HepG2 (cell line): ENCODE measurements around the gene RCOR1. TPM values are rescaled to one million over a fixed set of nuclear protein-coding genes. Genes with fewer than 3 reads are reported as not detected.

ENCODE experiments used
- FOXA3 ChIP-seq: IDR thresholded peaks from 2 replicates; pipeline ENCODE4 v1.6.1; 2016; ENCODE audit warnings: missing genetic modification reagents, missing compliant biosample characterization
- KDM2A ChIP-seq: sonication (generic); formaldehyde crosslinking; IDR thresholded peaks from 2 replicates; pipeline ENCODE4 v1.4.0; 2020; ENCODE audit warnings: low read depth, missing genetic modification reagents, borderline replicate concordance
- MAZ ChIP-seq, 2 experiments: sonication (generic) in 1 of 2; formaldehyde crosslinking in 1 of 2; IDR thresholded peaks; 2 replicates each; pipeline versions ENCODE4 v1.5.0 to v1.6.1; 2012 to 2020; ENCODE audit warnings: low read depth in 2 of 2, mild to moderate bottlenecking in 2 of 2, borderline replicate concordance in 1 of 2, improper control_type of control experiment in 1 of 2, low read length in 1 of 2, missing genetic modification reagents in 1 of 2, moderate library complexity in 1 of 2
- MEIS2 ChIP-seq: sonication (generic); formaldehyde crosslinking; IDR thresholded peaks from 2 replicates; pipeline ENCODE4 v1.9.0; 2021; ENCODE audit warnings: mild to moderate bottlenecking, missing genetic modification reagents
- RBM39 ChIP-seq: fragments of 200-400 bp; formaldehyde crosslinking; IDR thresholded peaks from one replicate; pipeline ENCODE4 v1.6.1; 2018; ENCODE audit warnings: antibody characterized with exemption, mild to moderate bottlenecking, low read depth, low read length; ENCODE audit not compliant: poor library complexity, severe bottlenecking
- SP5 ChIP-seq: IDR thresholded peaks from 2 replicates; pipeline ENCODE4 v1.6.1; 2016; ENCODE audit warnings: low read depth, borderline replicate concordance
- SRSF1 ChIP-seq: fragments of 200-400 bp; formaldehyde crosslinking; optimal IDR thresholded peaks from 2 replicates; pipeline ENCODE3; 2017; ENCODE audit warnings: mild to moderate bottlenecking, low read depth, low read length, moderate library complexity
- ZFAT ChIP-seq: sonication (generic); formaldehyde crosslinking; conservative IDR thresholded peaks from 2 replicates; pipeline ENCODE4 v1.8.1; 2023; ENCODE audit warnings: missing genetic modification reagents, inconsistent platforms
- ZFP36L2 ChIP-seq: sonication (generic); formaldehyde crosslinking; IDR thresholded peaks from 2 replicates; pipeline ENCODE4 v1.4.0; 2020; ENCODE audit warnings: missing genetic modification reagents
- ZFYVE20 ChIP-seq: sonication (generic); formaldehyde crosslinking; IDR thresholded peaks from 2 replicates; pipeline ENCODE4 v1.8.0; 2023; ENCODE audit warnings: low read depth, mild to moderate bottlenecking, moderate library complexity, missing genetic modification reagents, borderline replicate concordance
- ZNF614 ChIP-seq: IDR thresholded peaks from 2 replicates; pipeline ENCODE4 v1.6.1; 2018; ENCODE audit warnings: missing biosample characterization, missing genetic modification reagents, inconsistent platforms, borderline replicate concordance
- ZNF766 ChIP-seq: sonication (generic); formaldehyde crosslinking; IDR thresholded peaks from 2 replicates; pipeline ENCODE4 v1.5.0; 2020; ENCODE audit warnings: missing genetic modification reagents, borderline replicate concordance
- ZSCAN21 ChIP-seq: sonication (generic); formaldehyde crosslinking; IDR thresholded peaks from 2 replicates; pipeline ENCODE4 v1.8.0; 2022; ENCODE audit warnings: mild to moderate bottlenecking, missing genetic modification reagents, moderate library complexity, borderline replicate concordance
- polyA plus RNA-seq, 8 experiments: library from polyadenylated mRNA; depleted of rRNA in 3 of 8; stranded (reverse) in 7 of 8; unstranded in 1 of 8; fragments of >200 nt; fragmentation: Illumina TruSeq in 4 of 8; extraction: Trizol in 4 of 8; gene quantifications; 2 replicates each; pipeline versions ENCODE4 v1.2.1 to v1.2.3, GENCODE V29; 2011 to 2016; ENCODE audit warnings: low read depth in 4 of 8, missing spikeins in 1 of 8, mixed read lengths in 1 of 8; ENCODE audit not compliant: insufficient read depth in 1 of 8
- total RNA-seq, 5 experiments: library from RNA; depleted of rRNA; stranded (reverse); fragments of >200 nt; fragmentation: Illumina TruSeq; extraction: Trizol; gene quantifications; 2 replicates each; pipeline ENCODE4 v1.2.3, GENCODE V29; 2016; ENCODE audit warnings: low read depth in 1 of 5
- TF ChIP-seq, protein P1 (sequence below): sonication (generic); formaldehyde crosslinking; IDR thresholded peaks from 2 replicates; pipeline ENCODE4 v1.4.0; 2020; ENCODE audit warnings: missing genetic modification reagents
- TF ChIP-seq, protein P2 (sequence below): sonication (generic); formaldehyde crosslinking; IDR thresholded peaks from one replicate; pipeline ENCODE4 v1.5.1; 2020; ENCODE audit warnings: mild to moderate bottlenecking, missing genetic modification reagents; ENCODE audit errors: not compliant biosample characterization
- TF ChIP-seq, protein P3 (sequence below): sonication (generic); formaldehyde crosslinking; IDR thresholded peaks from 2 replicates; pipeline ENCODE4 v1.8.1; 2023; ENCODE audit warnings: mild to moderate bottlenecking, moderate library complexity, missing genetic modification reagents

RCOR1 gene
- total and polyA plus RNA-seq, 2 of the 13 experiments (the other 11 are each of a cell fraction or from before 2014, with no cell fraction given): 10.2 to 11.1 TPM

DNA sequence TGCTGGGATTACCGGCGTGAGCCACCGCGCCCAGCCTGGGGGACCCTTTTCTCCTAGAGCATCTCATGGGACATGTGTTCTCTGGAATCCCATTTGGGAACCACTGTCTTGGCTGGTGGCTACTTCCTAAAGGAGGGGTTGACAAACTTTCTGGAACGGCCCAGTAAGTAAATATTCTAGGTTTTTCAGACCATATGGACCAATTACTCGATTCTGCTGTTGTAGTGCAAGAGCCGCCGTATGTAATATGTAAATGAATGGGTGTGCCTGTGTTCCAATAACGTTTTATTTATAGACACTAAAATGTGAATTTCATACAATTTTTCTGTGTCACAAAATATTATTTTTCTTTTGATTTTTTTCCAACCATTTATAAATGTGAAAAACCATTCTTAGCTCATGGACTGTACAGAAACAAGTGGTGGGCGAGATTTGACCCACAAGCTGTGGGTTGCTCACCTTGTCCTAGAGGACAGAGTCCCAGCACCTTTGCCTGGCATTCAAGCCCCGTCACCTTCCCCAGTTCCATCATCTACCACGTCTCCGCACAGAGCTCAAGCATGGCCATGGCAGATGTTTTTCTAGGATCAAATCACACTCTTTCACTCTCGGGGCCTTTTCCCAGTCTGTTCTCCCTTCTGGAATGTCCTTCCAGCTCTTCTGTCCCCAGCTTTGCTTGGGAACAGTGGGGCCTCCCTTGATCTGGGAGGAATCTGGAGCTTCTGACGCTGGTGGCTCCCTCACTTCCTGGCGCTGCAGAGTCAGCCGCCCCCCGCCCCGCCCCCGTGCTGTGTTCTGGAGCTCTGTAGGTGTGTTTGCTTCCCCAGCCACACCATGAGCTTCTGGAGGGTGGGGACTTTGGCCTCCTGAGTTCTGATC lies 17.9 kb upstream of the RCOR1 start (continued):
- TF ChIP-seq, protein P1, sequence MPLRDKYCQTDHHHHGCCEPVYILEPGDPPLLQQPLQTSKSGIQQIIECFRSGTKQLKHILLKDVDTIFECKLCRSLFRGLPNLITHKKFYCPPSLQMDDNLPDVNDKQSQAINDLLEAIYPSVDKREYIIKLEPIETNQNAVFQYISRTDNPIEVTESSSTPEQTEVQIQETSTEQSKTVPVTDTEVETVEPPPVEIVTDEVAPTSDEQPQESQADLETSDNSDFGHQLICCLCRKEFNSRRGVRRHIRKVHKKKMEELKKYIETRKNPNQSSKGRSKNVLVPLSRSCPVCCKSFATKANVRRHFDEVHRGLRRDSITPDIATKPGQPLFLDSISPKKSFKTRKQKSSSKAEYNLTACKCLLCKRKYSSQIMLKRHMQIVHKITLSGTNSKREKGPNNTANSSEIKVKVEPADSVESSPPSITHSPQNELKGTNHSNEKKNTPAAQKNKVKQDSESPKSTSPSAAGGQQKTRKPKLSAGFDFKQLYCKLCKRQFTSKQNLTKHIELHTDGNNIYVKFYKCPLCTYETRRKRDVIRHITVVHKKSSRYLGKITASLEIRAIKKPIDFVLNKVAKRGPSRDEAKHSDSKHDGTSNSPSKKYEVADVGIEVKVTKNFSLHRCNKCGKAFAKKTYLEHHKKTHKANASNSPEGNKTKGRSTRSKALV: no peak
- TF ChIP-seq, protein P2, sequence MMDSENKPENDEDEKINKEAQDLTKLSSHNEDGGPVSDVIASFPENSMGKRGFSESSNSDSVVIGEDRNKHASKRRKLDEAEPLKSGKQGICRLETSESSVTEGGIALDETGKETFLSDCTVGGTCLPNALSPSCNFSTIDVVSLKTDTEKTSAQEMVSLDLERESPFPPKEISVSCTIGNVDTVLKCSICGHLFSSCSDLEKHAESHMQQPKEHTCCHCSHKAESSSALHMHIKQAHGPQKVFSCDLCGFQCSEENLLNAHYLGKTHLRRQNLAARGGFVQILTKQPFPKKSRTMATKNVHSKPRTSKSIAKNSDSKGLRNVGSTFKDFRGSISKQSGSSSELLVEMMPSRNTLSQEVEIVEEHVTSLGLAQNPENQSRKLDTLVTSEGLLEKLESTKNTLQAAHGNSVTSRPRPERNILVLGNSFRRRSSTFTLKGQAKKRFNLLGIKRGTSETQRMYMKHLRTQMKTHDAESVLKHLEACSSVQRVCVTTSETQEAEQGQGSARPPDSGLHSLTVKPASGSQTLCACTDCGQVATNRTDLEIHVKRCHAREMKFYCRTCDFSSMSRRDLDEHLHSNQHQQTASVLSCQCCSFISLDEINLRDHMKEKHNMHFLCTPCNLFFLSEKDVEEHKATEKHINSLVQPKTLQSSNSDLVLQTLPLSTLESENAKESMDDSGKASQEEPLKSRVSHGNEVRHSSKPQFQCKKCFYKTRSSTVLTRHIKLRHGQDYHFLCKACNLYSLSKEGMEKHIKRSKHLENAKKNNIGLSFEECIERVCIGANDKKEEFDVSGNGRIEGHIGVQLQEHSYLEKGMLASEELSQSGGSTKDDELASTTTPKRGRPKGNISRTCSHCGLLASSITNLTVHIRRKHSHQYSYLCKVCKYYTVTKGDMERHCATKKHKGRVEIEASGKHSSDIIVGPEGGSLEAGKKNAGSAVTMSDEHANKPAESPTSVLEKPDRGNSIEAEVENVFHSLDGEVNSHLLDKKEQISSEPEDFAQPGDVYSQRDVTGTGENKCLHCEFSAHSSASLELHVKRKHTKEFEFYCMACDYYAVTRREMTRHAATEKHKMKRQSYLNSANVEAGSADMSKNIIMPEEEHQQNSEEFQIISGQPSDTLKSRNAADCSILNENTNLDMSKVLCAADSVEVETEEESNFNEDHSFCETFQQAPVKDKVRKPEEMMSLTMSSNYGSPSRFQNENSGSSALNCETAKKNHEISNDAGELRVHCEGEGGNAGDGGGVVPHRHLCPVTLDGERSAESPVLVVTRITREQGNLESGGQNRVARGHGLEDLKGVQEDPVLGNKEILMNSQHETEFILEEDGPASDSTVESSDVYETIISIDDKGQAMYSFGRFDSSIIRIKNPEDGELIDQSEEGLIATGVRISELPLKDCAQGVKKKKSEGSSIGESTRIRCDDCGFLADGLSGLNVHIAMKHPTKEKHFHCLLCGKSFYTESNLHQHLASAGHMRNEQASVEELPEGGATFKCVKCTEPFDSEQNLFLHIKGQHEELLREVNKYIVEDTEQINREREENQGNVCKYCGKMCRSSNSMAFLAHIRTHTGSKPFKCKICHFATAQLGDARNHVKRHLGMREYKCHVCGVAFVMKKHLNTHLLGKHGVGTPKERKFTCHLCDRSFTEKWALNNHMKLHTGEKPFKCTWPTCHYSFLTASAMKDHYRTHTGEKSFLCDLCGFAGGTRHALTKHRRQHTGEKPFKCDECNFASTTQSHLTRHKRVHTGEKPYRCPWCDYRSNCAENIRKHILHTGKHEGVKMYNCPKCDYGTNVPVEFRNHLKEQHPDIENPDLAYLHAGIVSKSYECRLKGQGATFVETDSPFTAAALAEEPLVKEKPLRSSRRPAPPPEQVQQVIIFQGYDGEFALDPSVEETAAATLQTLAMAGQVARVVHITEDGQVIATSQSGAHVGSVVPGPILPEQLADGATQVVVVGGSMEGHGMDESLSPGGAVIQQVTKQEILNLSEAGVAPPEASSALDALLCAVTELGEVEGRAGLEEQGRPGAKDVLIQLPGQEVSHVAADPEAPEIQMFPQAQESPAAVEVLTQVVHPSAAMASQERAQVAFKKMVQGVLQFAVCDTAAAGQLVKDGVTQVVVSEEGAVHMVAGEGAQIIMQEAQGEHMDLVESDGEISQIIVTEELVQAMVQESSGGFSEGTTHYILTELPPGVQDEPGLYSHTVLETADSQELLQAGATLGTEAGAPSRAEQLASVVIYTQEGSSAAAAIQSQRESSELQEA: no peak
- no peak for TF ChIP-seq SRSF1
- TF ChIP-seq KDM2A (CRISPR knock-in tag): peak; percentile 46; the same call in 1 of the 2 replicates
- no peak for TF ChIP-seq ZFAT (CRISPR knock-in tag)
- TF ChIP-seq MAZ (IDR thresholded peaks at IDR 0.05; ENCODE audit: borderline replicate concordance, low read depth, low read length): peak; percentile 60; the same call in 1 of the 2 replicates
- TF ChIP-seq MAZ (CRISPR knock-in tag; IDR thresholded peaks at IDR 0.05; ENCODE audit: low read depth): 0 out of 2 replicates have a peak, but pooled peaks have one; percentile 50
- TF ChIP-seq SP5 (CRISPR knock-in tag): peak; percentile 67; the same call in 1 of the 2 replicates
- no peak for TF ChIP-seq ZFP36L2
- no peak for TF ChIP-seq RBM39
- TF ChIP-seq ZNF614: 0 out of 2 replicates have a peak, but pooled peaks have one; percentile 26
- TF ChIP-seq ZFYVE20 (CRISPR knock-in tag): no peak
- peak; percentile 48; the same call in 1 of the 2 replicates for TF ChIP-seq FOXA3 (CRISPR knock-in tag)
- 0 out of 2 replicates have a peak, but pooled peaks have one; percentile 10 for TF ChIP-seq ZNF766 (CRISPR knock-in tag)
- no peak for TF ChIP-seq ZSCAN21 (CRISPR knock-in tag)
- TF ChIP-seq, protein P3, sequence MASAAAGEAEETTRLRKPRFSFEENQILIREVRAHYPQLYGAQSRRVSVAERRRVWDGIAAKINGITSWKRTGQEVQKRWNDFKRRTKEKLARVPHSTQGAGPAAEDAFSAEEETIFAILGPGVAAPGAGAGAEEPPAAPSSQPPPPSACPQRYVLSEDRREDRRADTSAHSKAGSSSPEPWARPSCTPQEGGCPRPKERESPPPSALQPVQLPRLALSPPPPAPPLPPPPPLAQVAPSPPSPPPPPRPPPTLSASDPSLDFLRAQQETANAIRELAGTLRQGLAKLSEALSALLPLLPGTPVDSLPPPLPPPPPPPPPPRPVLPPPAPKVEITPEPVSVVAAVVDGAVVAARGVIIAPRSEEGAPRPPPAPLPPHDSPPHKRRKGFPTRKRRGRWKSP: no peak
- TF ChIP-seq MEIS2 (CRISPR knock-in tag): 0 out of 2 replicates have a peak, but pooled peaks have one; percentile 12
